PC-9 (cell line): ENCODE results near the gene CUL9. TPM values are rescaled to one million over a fixed set of nuclear protein-coding genes. Genes with fewer than 3 reads are reported as not detected.

Experiments used
- BruUV-seq: library from RNA; stranded (reverse); fragments of 400-500 nt; replicated peaks from 2 replicates; lab custom pipeline; 2021; lab: Mats Ljungman, UMichigan
- CTCF ChIA-PET: fragments of 300-600 bp; sonication (Branson Sonifier 250); formaldehyde crosslinking; loops from one replicate; lab custom pipeline; 2022; ENCODE audit warnings: antibody characterized with exemption; lab: Charles Lee
- POLR2A ChIA-PET: fragments of 300-600 bp; sonication (Branson Sonifier 250); formaldehyde crosslinking; loops from one replicate; lab custom pipeline; 2022; ENCODE audit warnings: antibody characterized with exemption; ENCODE audit not compliant: unreplicated experiment; lab: Charles Lee
- DNase-seq, 2 experiments: peaks; one replicate each; pipeline versions ENCODE4 v3.0.0 to v3.0.0-alpha.2; 2015 to 2022; ENCODE audit warnings: mixed read lengths in 1 of 2
- H2AFZ ChIP-seq: fragments of 200-600 bp; sonication (generic); 2 replicates; pipeline ENCODE4 v1.8.1; 2017; ENCODE audit warnings: antibody characterized with exemption
- H3F3A ChIP-seq: fragments of 200-600 bp; sonication (generic); 2 replicates; pipeline ENCODE4 v1.8.1; 2017; ENCODE audit warnings: antibody characterized with exemption, mild to moderate bottlenecking, low read depth; ENCODE audit not compliant: insufficient read depth
- H3K27ac ChIP-seq: fragments of 200-600 bp; sonication (generic); 2 replicates; pipeline ENCODE4 v1.6.1; 2016; ENCODE audit warnings: mixed run types
- H3K27me3 ChIP-seq: fragments of 200-600 bp; sonication (generic); 2 replicates; pipeline ENCODE4 v1.6.1; 2016; ENCODE audit warnings: low read depth, mixed run types; ENCODE audit not compliant: insufficient read depth
- H3K36me3 ChIP-seq: fragments of 200-600 bp; sonication (generic); 2 replicates; pipeline ENCODE4 v1.6.1; 2016; ENCODE audit warnings: low read depth, mixed run types
- H3K4me1 ChIP-seq: fragments of 200-600 bp; sonication (generic); replicated peaks from 2 replicates; pipeline ENCODE4 v1.6.1; 2016; ENCODE audit warnings: mixed run types; ENCODE audit not compliant: insufficient read depth
- H3K4me2 ChIP-seq: fragments of 200-600 bp; sonication (generic); 2 replicates; pipeline ENCODE4 v1.6.1; 2017; ENCODE audit warnings: mixed run types
- H3K4me3 ChIP-seq: fragments of 200-600 bp; sonication (generic); 2 replicates; pipeline ENCODE4 v1.6.1; 2016; ENCODE audit warnings: mixed run types
- H3K79me2 ChIP-seq: fragments of 200-600 bp; sonication (generic); 2 replicates; pipeline ENCODE4 v1.6.1; 2017; ENCODE audit warnings: low read depth, mixed run types
- H3K9me2 ChIP-seq: fragments of 200-600 bp; sonication (generic); 2 replicates; pipeline ENCODE4 v1.8.1; 2017; ENCODE audit warnings: mild to moderate bottlenecking; ENCODE audit not compliant: insufficient read depth
- H3K9me3 ChIP-seq: fragments of 200-600 bp; sonication (generic); 2 replicates; pipeline ENCODE4 v1.8.1; 2016; ENCODE audit warnings: low read depth; ENCODE audit not compliant: insufficient read depth
- H4K20me1 ChIP-seq: fragments of 200-600 bp; sonication (generic); 2 replicates; pipeline ENCODE4 v1.8.1; 2017; ENCODE audit not compliant: insufficient read depth
- CTCF ChIP-seq: fragments of 200-600 bp; sonication (generic); conservative IDR thresholded peaks from 2 replicates; pipeline ENCODE4 v1.6.1; 2017; ENCODE audit warnings: mixed run types, antibody characterized with exemption, mild to moderate bottlenecking, moderate library complexity
- EZH2 ChIP-seq: fragments of 200-600 bp; sonication (generic); IDR thresholded peaks from 2 replicates; pipeline ENCODE4 v1.8.0; 2017; ENCODE audit warnings: antibody characterized with exemption, low read depth
- intact Hi-C: fragments of 100-400 bp; cut with micrococcal nuclease; formaldehyde crosslinking; loops from one replicate; pipeline ENCODE4 v1.10.0; 2022; ENCODE audit not compliant: unreplicated experiment
- total RNA-seq: library from RNA; stranded (reverse); gene quantifications from 2 replicates; pipeline ENCODE4 v1.2.3, GENCODE V29; 2021

The CUL9 gene
- total RNA-seq, 1 experiment from 2014 or later: 52.8 TPM

GRCh38 chr6:43261198-43261597, 79.2 kb downstream of the CUL9 start:
- H2AFZ ChIP-seq: no peak overlapping the region
- H3K27me3 ChIP-seq: no peaks in the 10 kb centered on the region
- no TSS peak for BruUV-seq
- no peak for DNase-seq
- ChIA-PET POLR2A (no interaction called here), CTCF (interaction anchor here (0.6 kb wide), 1 partner anchor 309 kb away, joined by 19 read pairs; no protein-coding TSS in a partner anchor)
- intact Hi-C loops: no loop called here
- H3F3A ChIP-seq: no peaks in the 10 kb centered on the region
- no peak overlapping the region for H3K27ac ChIP-seq
- H3K9me3 ChIP-seq: no peaks in the 10 kb centered on the region
- H3K4me3 ChIP-seq: no peak overlapping the region
- no peaks in the 10 kb centered on the region for H3K4me1 ChIP-seq
- H3K9me2 ChIP-seq: no peaks in the 10 kb centered on the region
- H3K79me2 ChIP-seq: no peaks in the 10 kb centered on the region
- TF ChIP-seq CTCF (no peak), EZH2 (no peak)
- H3K4me2 ChIP-seq: no peak overlapping the region
- no peaks in the 10 kb centered on the region for H4K20me1 ChIP-seq
- H3K36me3 ChIP-seq: no peaks in the 10 kb centered on the region

- TF ChIP-seq CTCF (no peak), EZH2 (no peak)
- Histone ChIP-seq H3K36me3 (no peaks in the 10 kb centered on the region), H3K9me3 (no peaks in the 10 kb centered on the region), H3K4me3 (no peak overlapping the region), H3K4me2 (no peak overlapping the region), H3K4me1 (no peaks in the 10 kb centered on the region), H3K79me2 (no peaks in the 10 kb centered on the region), H3K27me3 (no peaks in the 10 kb centered on the region), H3K27ac (no peak overlapping the region), H2AFZ (no peak overlapping the region), H3F3A (no peaks in the 10 kb centered on the region), H3K9me2 (no peaks in the 10 kb centered on the region), H4K20me1 (no peaks in the 10 kb centered on the region)
- ChIA-PET CTCF (interaction anchor here (2.0 kb wide), 1 partner anchor 73 kb away, joined by 5 read pairs; no protein-coding TSS in a partner anchor), POLR2A (no interaction called here)
- BruUV-seq: no TSS peak
- intact Hi-C loops: no loop called here
- DNase-seq: no peak
Observed at GRCh38 chr6:43262000-43262779, 80.2 kb downstream of the CUL9 start.

- H3K36me3 ChIP-seq: no peaks in the 10 kb centered on the region
- no peaks in the 10 kb centered on the region for H3F3A ChIP-seq
- no peaks in the 10 kb centered on the region for H3K9me2 ChIP-seq
- no peaks in the 10 kb centered on the region for H3K27me3 ChIP-seq
- no peak overlapping the region for H3K27ac ChIP-seq
- H3K4me2 ChIP-seq: no peak overlapping the region
- ChIA-PET CTCF (interaction anchor here (2.0 kb wide), 1 partner anchor 72 kb away, joined by 5 read pairs; no protein-coding TSS in a partner anchor), POLR2A (no interaction called here)
- H3K79me2 ChIP-seq: no peaks in the 10 kb centered on the region
- BruUV-seq: no TSS peak
- no peaks in the 10 kb centered on the region for H3K9me3 ChIP-seq
- no peaks in the 10 kb centered on the region for H4K20me1 ChIP-seq
- H3K4me3 ChIP-seq: no peak overlapping the region
- H2AFZ ChIP-seq: no peak overlapping the region
- H3K4me1 ChIP-seq: no peaks in the 10 kb centered on the region
- no peak for DNase-seq
- TF ChIP-seq CTCF (no peak), EZH2 (no peak)
- intact Hi-C loops: loop anchor here (1.0 kb wide), 3 partner anchors 71 to 233 kb away; no protein-coding TSS in a partner anchor
Observed at GRCh38 chr6:43262780-43263313, 80.9 kb downstream of the CUL9 start.
